PC-3 (cell line): Measurements from ENCODE around the gene CDH4. TPM values are rescaled to one million over a fixed set of nuclear protein-coding genes. Genes with fewer than 3 reads are reported as not detected.

Experiments used
- ATAC-seq: fragments of 200-7000 bp; cut with Tn5 transposase; 2 replicates; pipeline ENCODE4 v1.9.1; 2020; ENCODE audit warnings: mild to moderate bottlenecking, moderate library complexity
- BruUV-seq: library from RNA; stranded (reverse); fragments of 400-500 nt; replicated peaks from 2 replicates; lab custom pipeline; 2021; lab: Mats Ljungman, UMichigan
- CTCF ChIA-PET: fragments of 300-600 bp; sonication (Branson Sonifier 250); formaldehyde crosslinking; loops from one replicate; lab custom pipeline; 2022; ENCODE audit warnings: antibody characterized with exemption; lab: Charles Lee
- POLR2A ChIA-PET: fragments of 300-600 bp; sonication (Branson Sonifier 250); formaldehyde crosslinking; loops from one replicate; lab custom pipeline; 2022; ENCODE audit warnings: antibody characterized with exemption; ENCODE audit not compliant: unreplicated experiment; lab: Charles Lee
- DNase-seq: peaks from one replicate; pipeline ENCODE4 v3.0.0-alpha.2; 2015
- H2AFZ ChIP-seq: fragments of 300-600 bp; sonication (generic); 2 replicates; pipeline ENCODE4 v1.6.0; 2016; ENCODE audit warnings: antibody characterized with exemption, low read length
- H3F3A ChIP-seq: fragments of 300-600 bp; sonication (generic); one replicate; pipeline ENCODE4 v1.6.0; 2017; ENCODE audit warnings: antibody characterized with exemption, low read length, control low read depth, mild to moderate bottlenecking; ENCODE audit not compliant: unreplicated experiment
- H3K27ac ChIP-seq: fragments of 300-600 bp; sonication (generic); 2 replicates; pipeline ENCODE4 v1.5.1; 2016; ENCODE audit warnings: mild to moderate bottlenecking, low read length
- H3K27me3 ChIP-seq: fragments of 300-600 bp; sonication (generic); 2 replicates; pipeline ENCODE4 v1.6.1; 2016; ENCODE audit warnings: low read length, mixed read lengths
- H3K36me3 ChIP-seq: fragments of 300-600 bp; sonication (generic); 2 replicates; pipeline ENCODE4 v1.6.1; 2016; ENCODE audit warnings: low read depth, mixed run types, low read length, mixed read lengths
- H3K4me1 ChIP-seq: fragments of 300-600 bp; sonication (generic); 2 replicates; pipeline ENCODE4 v1.5.1; 2016; ENCODE audit warnings: low read length; ENCODE audit not compliant: insufficient read depth
- H3K4me2 ChIP-seq: fragments of 300-600 bp; sonication (generic); 2 replicates; pipeline ENCODE4 v1.6.0; 2016; ENCODE audit warnings: low read length
- H3K4me3 ChIP-seq: fragments of 300-600 bp; sonication (generic); 2 replicates; pipeline ENCODE4 v1.5.1; 2016; ENCODE audit warnings: mild to moderate bottlenecking, low read length, mixed read lengths
- H3K79me2 ChIP-seq: fragments of 300-600 bp; sonication (generic); 2 replicates; pipeline ENCODE4 v1.6.1; 2017; ENCODE audit warnings: low read length, mixed read lengths
- H3K9ac ChIP-seq: fragments of 300-600 bp; sonication (generic); 2 replicates; pipeline ENCODE4 v1.6.0; 2016; ENCODE audit warnings: mild to moderate bottlenecking, low read length
- H3K9me2 ChIP-seq: fragments of 300-600 bp; sonication (generic); replicated peaks from 2 replicates; pipeline ENCODE4 v1.6.1; 2016; ENCODE audit warnings: mixed run types, low read length, mixed read lengths
- H3K9me3 ChIP-seq: fragments of 300-600 bp; sonication (generic); 2 replicates; pipeline ENCODE4 v1.6.1; 2016; ENCODE audit warnings: low read length, mixed read lengths
- H4K20me1 ChIP-seq: fragments of 300-600 bp; sonication (generic); 2 replicates; pipeline ENCODE4 v1.6.1; 2016; ENCODE audit warnings: low read length, mixed read lengths
- CTCF ChIP-seq: fragments of 300-600 bp; sonication (generic); conservative IDR thresholded peaks from 2 replicates; pipeline ENCODE4 v1.5.1; 2017; ENCODE audit warnings: antibody characterized with exemption, low read depth, mild to moderate bottlenecking, low read length
- EZH2 ChIP-seq: fragments of 300-600 bp; sonication (generic); IDR thresholded peaks from one replicate; pipeline ENCODE4 v1.6.1; 2017; ENCODE audit warnings: antibody characterized with exemption, mild to moderate bottlenecking, low read length; ENCODE audit not compliant: unreplicated experiment
- EZH2phosphoT487 ChIP-seq: fragments of 300-600 bp; sonication (generic); IDR thresholded peaks from 2 replicates; pipeline ENCODE4 v1.6.1; 2018; ENCODE audit warnings: mild to moderate bottlenecking, antibody characterized with exemption, low read length, borderline replicate concordance
- intact Hi-C: fragments of 100-400 bp; cut with micrococcal nuclease; formaldehyde crosslinking; loops from 2 replicates; pipeline ENCODE4 v1.9.0; 2023
- total RNA-seq: library from RNA; depleted of rRNA; stranded (reverse); fragments of >200 nt; gene quantifications from 2 replicates; pipeline ENCODE4 v1.2.3, GENCODE V29; 2014

The CDH4 gene
- total RNA-seq, 1 experiment from 2014 or later: not detected

GRCh38 chr20:61434341-61434781, 182.3 kb downstream of the CDH4 start:
- ATAC-seq (no peak), DNase-seq (no peak)
- CTCF ChIA-PET: no interaction called here
- no peak overlapping the region for H3K27ac ChIP-seq
- no peaks in the 10 kb centered on the region for H3K79me2 ChIP-seq
- no peaks in the 10 kb centered on the region for H3K9me2 ChIP-seq
- H3K4me3 ChIP-seq: no peak overlapping the region
- intact Hi-C loops: no loop called here
- H2AFZ ChIP-seq: no peak overlapping the region
- no peaks in the 10 kb centered on the region for H3F3A ChIP-seq
- no peaks in the 10 kb centered on the region for H3K4me1 ChIP-seq
- POLR2A ChIA-PET: no interaction called here
- no peaks in the 10 kb centered on the region for H3K9me3 ChIP-seq
- H4K20me1 ChIP-seq: no peaks in the 10 kb centered on the region
- H3K36me3 ChIP-seq: no peaks in the 10 kb centered on the region
- H3K4me2 ChIP-seq: no peak overlapping the region
- H3K9ac ChIP-seq: no peak overlapping the region
- TF ChIP-seq CTCF (no peak), EZH2phosphoT487 (no peak), EZH2 (no peak)
- H3K27me3 ChIP-seq: peaks cover 37% of the 10 kb centered on the region
- BruUV-seq: no TSS peak

GRCh38 chr20:61435184-61435822, 183.2 kb downstream of the CDH4 start:
- ChIA-PET POLR2A (no interaction called here), CTCF (no interaction called here)
- Histone ChIP-seq H3K79me2 (no peaks in the 10 kb centered on the region), H3K9ac (no peak overlapping the region), H3K9me2 (no peaks in the 10 kb centered on the region), H3K4me1 (no peaks in the 10 kb centered on the region), H3K27me3 (peaks cover 45% of the 10 kb centered on the region), H3K9me3 (no peaks in the 10 kb centered on the region), H3K36me3 (no peaks in the 10 kb centered on the region), H3K27ac (no peak overlapping the region), H4K20me1 (no peaks in the 10 kb centered on the region), H3K4me2 (no peak overlapping the region), H3K4me3 (no peak overlapping the region), H2AFZ (no peak overlapping the region), H3F3A (no peaks in the 10 kb centered on the region)
- TF ChIP-seq EZH2 (no peak), CTCF (no peak), EZH2phosphoT487 (no peak)
- BruUV-seq: no TSS peak
- ATAC-seq (no peak), DNase-seq (no peak)
- intact Hi-C loops: no loop called here

GRCh38 chr20:61435823-61436220, 183.8 kb downstream of the CDH4 start:
- ChIA-PET CTCF (no interaction called here), POLR2A (no interaction called here)
- DNase-seq (no peak), ATAC-seq (no peak)
- no peaks in the 10 kb centered on the region for H3K9me2 ChIP-seq
- H3K9me3 ChIP-seq: no peaks in the 10 kb centered on the region
- intact Hi-C loops: no loop called here
- no peak overlapping the region for H3K4me3 ChIP-seq
- no peak overlapping the region for H3K27ac ChIP-seq
- H4K20me1 ChIP-seq: no peaks in the 10 kb centered on the region
- TF ChIP-seq EZH2phosphoT487 (no peak), CTCF (no peak), EZH2 (no peak)
- BruUV-seq: no TSS peak
- no peaks in the 10 kb centered on the region for H3K4me1 ChIP-seq
- H3K4me2 ChIP-seq: no peak overlapping the region
- H3K36me3 ChIP-seq: no peaks in the 10 kb centered on the region
- H2AFZ ChIP-seq: no peak overlapping the region
- H3F3A ChIP-seq: no peaks in the 10 kb centered on the region
- no peaks in the 10 kb centered on the region for H3K79me2 ChIP-seq
- H3K9ac ChIP-seq: no peak overlapping the region
- H3K27me3 ChIP-seq: peaks cover 44% of the 10 kb centered on the region
